Fibroblast of skin of back (primary cell): ENCODE data around the gene COPS6.

ENCODE experiments used
- DNase-seq: peaks from one replicate; pipeline ENCODE4 v3.0.0-alpha.2; 2013

COPS6 gene

DNA sequence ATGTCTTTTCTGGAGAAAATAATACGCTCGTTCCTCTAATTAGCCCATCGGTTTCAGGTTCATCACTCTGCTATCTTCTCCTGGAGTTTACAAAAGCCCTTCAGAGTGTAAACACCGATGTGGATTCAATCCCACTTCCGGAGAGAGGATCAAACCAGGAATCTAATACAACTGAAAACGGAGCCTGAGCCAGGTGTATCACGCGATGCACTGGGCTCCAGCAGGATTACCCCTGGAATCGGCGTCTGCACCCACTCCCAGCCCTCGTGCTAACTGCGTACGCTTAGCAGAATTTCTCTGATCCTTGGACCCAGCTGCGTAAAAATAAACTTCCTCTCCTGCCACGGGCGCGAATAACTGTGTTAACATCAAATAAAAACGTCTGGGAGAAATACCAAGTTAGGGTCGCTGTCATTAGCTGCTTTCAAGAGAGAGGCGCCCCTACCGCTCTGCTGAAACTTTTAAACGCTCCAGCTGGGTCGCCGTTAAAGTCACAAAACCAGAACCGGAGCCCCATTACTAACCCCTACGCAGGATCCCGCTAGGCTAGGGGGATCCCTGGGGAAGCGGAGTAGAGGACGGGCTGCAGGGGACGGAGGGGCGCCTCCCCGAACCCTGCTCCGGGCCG, 7.7 kb upstream of the COPS6 start:
- no peak for DNase-seq

DNA sequence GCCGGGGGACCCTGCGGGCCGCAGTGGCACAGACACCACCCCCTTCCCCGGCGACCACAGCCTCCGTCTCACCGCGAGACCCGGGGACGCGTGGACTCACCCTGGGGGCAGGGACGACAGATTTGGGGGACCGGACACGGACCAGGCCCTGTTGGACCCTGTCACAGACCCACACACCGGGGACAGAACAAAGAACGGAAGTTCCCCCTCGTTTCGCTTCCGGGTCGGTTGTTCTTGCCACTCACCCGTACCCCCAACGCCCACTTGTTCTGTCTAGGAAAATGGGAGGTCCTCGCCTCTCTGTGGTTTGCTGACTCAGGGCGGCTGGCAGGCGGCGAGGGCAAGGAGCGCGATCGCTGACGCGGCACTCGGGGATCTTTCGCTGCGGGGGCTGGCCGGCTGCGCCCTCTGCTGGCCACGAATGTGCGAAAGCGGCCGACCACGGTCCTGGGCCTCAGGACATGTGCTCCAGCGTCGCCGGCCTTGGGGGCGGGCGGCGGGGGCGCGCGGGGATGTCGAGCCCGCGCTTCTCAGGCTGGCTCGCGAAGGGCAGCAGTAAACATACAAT, 7.2 kb upstream of the COPS6 start, which contains the start of gene ZNF3:
TSS of gene ZNF3 (minus strand) at position 189 of the 568 bp plus-strand sequence. CDS start 4,366 bp downstream, outside the sequence.
- DNase-seq, result peak; percentile 99

DNA sequence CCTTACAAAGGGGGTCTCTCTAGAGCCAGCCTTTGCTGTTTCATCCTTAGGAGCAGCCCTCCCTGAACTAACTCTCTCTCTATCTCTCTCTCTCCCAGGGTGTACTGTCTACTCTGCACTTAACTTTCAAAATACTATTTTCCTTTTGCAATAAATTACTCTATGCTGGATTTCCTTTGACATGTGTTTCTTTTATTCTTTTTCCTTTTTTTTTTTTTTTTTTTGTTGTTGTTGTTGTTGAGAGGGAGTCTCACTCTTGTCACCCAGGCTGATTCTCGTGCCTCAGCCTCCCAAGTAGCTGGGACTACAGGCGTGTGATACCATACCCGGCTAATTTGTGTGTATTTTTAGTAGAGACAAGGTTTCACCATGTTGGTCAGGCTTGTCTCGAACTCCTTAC, 5.8 kb upstream of the COPS6 start:
- no peak for DNase-seq

DNA sequence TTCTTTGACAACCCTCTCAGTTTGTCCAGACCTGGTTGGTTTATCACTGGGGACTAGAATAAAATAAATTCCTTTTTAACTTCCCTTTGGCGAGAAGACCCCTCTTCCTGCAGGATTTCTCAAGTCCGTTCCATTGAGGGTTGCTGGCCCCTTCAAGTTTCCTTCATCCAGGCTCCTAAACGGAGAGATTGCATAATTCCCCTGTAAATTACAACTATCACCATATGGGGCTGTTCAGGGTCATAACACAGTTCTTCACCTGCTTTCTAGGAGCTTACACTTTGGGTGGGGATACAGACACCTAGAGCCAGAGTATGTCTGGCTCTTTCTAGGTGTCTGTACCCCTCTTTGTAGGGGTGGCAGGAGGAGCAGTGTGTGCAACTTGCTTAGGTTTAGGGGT, 3.3 kb upstream of the COPS6 start:
- DNase-seq, result no peak

DNA sequence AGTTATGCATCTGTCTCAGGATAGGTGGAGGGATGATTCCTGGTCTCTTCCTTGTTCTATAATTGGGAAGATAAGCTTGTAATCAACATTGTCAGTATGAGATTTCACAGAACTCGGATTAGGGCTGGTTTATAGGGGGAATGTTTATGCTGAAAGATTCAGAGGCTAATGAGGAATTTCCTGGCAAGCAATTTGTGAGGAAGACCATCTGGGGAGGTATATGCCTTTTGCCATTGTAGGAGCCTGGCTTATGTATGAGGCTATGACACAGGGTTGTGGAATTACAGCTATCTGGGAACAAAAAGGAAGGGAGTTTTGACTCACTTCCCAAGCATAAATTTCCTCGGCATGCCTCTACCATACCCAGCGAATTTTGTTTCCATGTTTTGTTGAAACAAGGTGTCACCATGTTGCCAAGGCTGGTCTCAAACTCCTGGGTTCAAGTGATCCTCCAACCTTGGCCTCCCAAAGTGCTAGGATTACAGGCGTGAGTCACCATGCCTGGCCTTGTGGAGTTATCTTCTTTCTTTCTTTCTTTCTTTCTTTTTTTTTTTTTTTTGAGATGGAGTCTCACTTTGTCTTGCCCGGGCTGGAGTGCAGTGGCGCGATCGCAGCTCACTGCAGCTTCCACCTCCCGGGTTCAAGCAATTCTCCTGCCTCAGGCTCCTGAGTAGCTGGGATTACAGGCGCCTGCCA, 1.6 kb upstream of the COPS6 start:
- DNase-seq, result peak; percentile 98

DNA sequence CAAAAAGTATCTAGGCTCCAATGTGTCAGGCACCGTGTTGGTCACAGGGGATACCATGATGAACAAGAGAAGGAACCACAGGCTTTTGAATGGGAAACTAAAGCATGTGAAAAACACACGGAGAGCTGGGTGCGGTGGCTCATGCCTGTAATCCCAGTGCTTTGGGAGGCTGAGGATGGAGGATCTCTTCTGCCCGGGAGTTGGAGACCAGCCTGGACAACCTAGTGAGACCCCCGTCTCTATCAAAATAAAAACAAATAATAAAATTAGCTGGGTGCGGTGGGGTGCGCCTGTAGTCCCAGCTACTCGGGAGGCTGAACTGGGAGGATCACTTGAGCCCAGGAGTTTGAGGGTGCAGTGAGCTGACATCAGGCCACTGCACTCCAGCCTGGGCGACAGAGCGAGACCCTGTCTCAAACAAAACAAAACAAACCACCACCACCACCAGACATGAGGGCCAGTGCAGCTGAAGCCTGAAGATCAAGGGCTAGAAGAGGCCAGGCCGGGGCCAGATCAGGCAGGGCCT, 611 bp upstream of the COPS6 start:
- no peak for DNase-seq

DNA sequence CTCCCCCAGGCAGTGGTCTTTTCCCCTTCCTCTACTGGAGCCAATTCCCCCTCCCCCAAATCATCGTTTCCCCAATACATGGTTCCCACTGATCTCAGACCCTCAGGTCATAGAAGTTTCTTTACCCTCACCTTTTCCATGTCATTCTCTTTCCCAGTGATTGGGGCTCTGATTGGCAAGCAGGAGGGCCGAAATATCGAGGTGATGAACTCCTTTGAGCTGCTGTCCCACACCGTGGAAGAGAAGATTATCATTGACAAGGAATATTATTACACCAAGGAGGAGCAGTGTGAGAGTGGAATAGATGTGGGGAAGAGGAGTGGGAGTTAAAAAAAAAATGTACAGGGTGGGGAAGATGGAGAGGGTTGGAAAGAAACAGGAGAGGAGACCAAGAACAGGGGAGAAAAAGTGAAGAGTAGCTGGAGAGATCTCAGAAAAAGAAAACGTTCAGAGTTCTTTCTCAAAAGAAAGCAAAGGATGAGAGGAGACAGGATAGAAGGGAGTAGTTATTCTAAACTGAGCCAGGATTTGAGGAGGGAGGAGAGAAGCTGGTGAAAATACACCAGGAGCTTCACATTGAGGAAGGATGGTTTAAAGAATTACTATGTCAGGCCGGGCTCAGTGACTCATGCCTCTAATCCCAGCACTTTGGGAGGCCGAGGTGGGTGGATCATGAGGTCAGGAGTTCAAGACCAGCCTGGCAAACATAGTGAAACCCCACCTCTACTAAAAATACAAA, 858 bp downstream of the COPS6 start:
- peak; percentile 43 for DNase-seq

DNA sequence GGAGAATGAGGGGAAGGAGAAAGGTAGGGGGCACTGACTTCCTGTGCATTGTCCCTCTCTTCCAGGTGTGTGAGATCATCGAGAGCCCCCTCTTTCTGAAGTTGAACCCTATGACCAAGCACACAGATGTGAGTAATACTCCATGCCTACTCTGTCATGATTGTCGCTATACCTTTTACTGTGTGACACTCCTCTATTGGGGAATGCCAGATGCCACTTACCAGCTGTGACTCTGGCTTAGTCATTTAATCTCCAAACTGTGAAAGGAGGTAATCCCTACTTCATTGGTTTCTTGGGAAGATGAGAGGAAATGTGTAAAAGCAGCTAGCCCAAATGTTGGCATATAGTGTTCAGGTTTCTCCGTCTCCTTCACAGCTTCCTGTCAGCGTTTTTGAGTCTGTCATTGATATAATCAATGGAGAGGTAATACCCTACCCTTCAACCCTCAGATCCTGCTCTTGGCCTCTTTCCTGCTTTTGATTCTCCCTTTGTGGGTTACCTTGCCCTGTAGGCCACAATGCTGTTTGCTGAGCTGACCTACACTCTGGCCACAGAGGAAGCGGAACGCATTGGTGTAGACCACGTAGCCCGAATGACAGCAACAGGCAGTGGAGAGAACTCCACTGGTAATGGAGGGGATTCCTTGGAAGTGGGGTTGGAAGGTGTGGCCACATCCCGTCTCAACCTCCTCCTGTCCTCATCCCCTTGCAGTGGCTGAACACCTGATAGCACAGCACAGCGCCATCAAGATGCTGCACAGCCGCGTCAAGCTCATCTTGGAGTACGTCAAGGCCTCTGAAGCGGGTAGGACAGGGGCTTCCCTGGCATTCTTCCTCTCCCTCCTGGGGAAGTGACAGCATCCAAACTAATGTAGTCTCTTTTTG, 2.0 kb downstream of the COPS6 start:
- no peak for DNase-seq

DNA sequence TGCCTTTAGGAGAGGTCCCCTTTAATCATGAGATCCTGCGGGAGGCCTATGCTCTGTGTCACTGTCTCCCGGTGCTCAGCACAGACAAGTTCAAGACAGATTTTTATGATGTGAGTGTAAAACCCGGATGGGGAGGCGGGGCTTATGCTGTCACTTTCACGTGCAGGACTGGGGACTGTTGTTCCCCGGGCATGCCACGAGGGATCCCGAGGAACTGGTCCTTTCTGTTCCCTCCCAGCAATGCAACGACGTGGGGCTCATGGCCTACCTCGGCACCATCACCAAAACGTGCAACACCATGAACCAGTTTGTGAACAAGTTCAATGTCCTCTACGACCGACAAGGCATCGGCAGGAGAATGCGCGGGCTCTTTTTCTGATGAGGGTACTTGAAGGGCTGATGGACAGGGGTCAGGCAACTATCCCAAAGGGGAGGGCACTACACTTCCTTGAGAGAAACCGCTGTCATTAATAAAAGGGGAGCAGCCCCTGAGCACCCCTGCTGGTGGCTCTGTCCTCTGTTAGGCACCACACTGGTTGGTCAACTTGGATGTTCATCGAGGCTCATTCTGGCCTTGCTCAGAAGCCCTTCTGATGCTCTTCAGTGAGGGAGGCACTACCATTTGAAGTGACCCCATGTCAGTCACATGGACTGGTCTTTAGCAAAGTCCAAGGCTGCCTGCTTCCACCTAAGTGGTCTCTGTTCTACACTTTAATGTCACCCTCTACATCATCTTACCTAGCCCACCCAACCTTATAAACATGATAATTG, 2.8 kb downstream of the COPS6 start:
- DNase-seq, result peak; percentile 57

DNA sequence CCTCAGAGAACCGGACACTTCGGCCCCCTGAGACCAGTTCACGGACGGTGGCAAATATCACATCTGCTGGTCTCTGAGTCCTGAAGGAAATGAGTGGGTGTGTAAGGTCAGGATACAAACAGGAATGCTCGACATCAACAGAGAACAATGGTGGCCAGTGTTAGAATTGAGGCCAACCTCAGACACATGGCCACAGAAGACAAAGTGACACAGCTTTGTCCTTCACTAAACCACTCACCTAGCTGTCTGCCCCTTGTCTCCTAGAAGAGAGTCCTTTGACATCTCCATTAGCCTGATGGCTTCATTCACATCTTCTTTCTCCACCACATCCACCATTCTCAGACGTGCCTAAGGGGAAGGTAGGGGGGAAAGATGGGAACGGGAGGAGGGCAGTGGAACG, 4.3 kb downstream of the COPS6 start:
- no peak for DNase-seq

DNA sequence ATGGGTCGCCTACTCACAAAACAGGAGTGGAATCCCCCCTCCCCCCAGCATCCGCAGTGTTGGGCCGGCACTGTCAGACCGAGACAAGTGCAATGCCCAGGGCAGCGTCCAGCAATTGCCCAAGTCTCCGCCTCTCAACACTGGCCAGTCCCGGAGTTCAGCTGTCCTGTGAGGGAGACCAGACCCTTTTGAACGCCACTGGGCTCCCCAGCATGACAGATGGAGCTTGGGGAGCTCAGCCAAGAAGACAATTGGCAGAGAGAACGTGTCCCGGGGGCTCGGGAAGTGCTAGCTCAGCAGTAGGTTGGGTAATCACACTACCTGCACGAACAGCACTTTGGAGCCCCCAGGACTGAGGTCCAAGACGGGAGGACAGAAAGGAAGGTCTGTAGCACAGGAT, 4.7 kb downstream of the COPS6 start:
- DNase-seq, result no peak

DNA sequence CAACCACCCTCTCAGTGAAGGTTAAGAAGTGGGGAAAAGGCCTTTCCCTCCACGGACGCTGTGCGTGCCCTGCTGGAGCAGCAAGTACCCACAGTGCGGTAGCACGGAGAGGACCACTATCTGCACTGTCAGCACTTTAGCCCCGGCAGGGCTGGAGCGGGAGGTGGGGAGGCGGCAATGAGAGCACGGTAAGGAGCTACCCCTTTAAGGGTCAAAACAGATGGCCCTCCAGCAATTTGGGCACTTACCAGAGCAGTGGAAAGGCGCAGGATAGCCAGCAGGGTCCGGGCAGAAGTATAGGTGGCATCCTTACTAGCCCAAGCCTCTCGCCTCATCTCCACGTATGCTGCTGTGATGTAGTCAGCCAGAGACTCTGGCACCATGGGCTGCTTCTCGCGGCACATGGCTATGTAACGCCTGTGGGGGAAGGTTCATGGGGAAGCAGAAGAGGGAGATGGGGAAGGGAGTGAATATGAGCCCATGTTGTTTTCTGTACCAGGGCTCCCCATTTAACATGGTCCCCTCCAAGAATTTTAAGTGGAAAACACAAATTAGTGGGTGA, 5.2 kb downstream of the COPS6 start:
- DNase-seq, result no peak

DNA sequence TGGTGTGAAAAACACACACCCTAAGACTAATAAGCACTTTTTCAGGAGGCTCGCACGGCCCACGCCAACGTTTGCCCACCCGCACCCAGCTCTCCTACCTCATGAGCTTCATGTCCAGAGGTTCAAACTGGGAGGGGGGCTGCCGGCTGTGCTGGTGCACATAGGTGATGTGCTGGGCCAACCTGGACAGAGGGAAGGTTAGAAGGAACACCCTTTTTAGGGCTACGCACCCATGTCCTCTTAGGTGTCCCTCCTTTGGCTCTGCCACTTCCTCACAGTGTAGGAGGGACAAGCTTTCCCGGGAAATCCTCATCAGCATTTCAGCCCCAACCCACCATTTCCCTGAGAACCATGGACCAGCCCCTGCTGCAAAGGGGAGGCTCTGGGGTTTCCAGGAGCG, 6.5 kb downstream of the COPS6 start:
- DNase-seq, result no peak

DNA sequence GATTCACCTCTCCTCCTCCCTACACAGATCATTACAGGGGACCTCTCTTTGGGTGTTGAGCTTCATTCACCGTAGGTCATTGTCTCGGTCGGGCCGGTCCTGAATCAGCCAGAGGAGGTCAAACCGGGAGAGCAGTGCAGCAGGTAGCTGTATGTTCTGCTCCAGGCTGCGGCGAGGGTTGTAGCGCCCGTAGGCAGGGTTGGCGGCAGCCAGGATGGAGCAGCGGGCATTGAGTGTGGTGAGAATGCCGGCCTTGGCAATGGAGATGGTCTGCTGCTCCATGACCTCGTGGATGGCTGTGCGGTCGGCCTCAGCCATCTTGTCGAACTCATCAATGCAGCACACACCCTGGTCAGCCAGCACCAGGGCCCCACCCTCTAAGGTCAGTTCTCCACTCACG, 6.9 kb downstream of the COPS6 start:
- DNase-seq, result no peak

DNA sequence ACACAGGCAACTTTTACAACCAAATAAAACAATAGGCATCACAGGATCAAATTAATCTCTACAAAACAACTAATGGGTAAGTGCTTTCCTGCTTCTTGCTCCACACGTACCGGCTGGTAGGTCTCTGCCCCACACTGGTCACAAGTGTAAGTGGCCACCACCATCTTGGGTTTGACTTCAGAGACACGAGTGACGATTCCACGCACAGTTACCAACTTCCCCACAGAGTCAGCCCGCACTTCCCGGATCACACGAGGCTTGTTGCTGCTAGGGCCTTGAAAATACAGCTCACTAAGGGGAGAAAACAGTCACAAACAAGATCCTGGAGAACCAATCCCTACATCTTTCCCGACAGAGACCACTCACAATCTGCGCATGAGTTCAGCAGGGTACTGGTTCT, 10.1 kb downstream of the COPS6 start:
- DNase-seq, result no peak

DNA sequence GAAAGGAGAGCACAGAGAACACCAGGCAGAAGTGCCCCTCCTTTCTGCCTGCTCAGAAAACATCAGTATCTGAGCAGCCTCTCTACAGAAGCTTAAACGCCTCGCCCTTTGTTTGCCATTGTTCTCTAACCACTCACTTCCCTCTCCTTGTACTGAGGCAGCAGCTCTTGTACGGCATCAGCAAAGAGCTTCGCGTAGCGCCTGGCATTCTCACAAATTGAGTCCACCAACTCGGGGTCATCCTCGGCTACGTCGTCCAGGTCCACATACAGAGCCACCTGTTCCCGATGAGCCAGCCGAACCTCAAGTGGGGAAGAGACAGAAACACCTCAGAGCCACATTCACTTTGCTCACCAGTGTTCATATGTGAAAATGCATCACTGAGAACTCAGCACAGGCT, 10.7 kb downstream of the COPS6 start:
- DNase-seq, result no peak

DNA sequence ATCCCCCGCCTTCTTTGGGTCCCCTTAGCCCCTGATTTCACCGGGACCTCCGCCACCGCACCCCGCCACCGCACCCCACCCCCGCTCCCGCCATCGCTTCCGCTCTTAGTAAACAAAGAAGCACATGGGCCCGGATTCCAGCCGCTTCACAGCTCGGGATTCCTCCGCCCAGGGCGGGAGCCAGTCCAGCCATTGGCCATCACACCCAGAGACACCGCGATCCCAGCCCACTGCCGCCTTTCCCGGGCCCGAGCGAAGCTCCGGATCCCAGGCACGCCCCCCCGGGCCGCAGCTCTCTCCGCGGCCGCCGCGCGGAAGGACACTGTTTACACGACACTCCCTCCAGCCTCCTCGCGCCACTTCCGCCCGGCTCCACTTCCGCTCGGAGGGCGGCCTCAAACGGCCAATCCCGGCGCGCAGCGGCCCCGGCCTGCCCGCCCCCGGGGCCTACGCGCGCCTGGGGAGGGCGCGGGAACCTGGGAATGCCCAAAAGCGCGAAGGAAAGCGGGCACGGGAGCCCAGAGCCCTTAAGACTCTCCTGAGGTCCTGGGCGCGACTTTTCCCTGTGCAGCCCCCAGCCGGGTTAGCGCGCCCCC, 11.7 kb downstream of the COPS6 start:
- peak; percentile 98 for DNase-seq

DNA sequence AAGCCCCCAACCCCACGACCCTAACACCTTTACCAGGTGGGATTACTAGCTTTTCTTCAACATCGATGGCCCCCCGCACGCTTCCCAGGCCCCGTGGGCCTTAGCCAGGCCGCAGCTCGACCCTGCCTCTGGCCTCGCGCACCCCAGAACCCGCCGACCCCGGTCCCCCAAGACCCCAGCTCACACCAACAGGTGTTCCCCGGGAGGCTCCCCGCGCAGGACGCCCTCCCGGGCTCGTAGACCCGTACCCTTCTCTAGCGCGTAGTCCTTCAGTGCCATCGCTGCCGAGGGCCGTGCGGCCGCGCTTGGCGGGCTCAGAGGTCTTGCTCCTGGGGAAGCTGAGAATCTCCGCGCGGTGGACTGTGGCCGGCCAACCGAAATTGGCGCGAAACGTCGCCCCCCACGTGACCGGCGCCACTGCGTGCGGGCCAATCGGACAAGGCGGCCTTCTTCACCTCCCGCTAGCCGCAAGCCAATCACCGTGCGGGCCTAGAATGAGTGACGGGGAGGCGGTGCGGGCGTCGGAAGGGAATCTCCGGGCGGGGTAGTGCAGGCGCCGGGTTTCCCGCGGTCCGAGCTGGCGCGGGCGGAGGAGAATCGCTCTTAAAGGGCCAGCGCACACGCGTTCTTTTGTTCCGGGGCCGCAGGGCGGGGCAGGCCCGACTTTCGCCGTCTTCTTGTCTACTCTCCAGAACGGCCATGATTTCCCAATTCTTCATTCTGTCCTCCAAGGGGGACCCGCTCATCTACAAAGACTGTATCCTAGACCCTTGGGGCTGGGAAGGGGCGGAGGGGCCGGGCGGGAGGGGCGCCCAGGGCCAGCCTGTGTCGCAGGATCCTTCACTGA, 12.5 kb downstream of the COPS6 start, which contains the start of the genes AP4M1 and MCM7:
TSS of gene AP4M1 (plus strand) at position 628 of the 847 bp plus-strand sequence. CDS start at position 700, 72 bp downstream.
TSS of gene MCM7 (minus strand) at position 382 of the 847 bp plus-strand sequence. CDS start at position 279, 103 bp downstream.
- DNase-seq, result peak; percentile 100
